HepG2 (cell line): ENCODE measurements around the gene DENND2A. TPM values are rescaled to one million over a fixed set of nuclear protein-coding genes. Genes with fewer than 3 reads are reported as not detected.

ENCODE experiments used
- NAIF1 ChIP-seq: sonication (generic); formaldehyde crosslinking; IDR thresholded peaks from 2 replicates; pipeline ENCODE4 v1.5.0; 2020; ENCODE audit warnings: mild to moderate bottlenecking, missing genetic modification reagents, borderline replicate concordance
- SOX5 ChIP-seq: IDR thresholded peaks from 2 replicates; pipeline ENCODE4 v1.6.1; 2016; ENCODE audit warnings: borderline replicate concordance
- ZNF367 ChIP-seq: sonication (generic); formaldehyde crosslinking; IDR thresholded peaks from 2 replicates; pipeline ENCODE4 v1.4.0; 2020; ENCODE audit warnings: missing genetic modification reagents, borderline replicate concordance
- ZNF501 ChIP-seq: sonication (generic); formaldehyde crosslinking; IDR thresholded peaks from 2 replicates; pipeline ENCODE4 v1.5.1; 2020; ENCODE audit warnings: mild to moderate bottlenecking, moderate library complexity, missing genetic modification reagents
- ZNF530 ChIP-seq: sonication (generic); formaldehyde crosslinking; IDR thresholded peaks from 2 replicates; pipeline ENCODE4 v1.5.0; 2020; ENCODE audit warnings: low read depth, mild to moderate bottlenecking, missing genetic modification reagents
- ZNF589 ChIP-seq: sonication (generic); formaldehyde crosslinking; conservative IDR thresholded peaks from 2 replicates; pipeline ENCODE4 v1.8.0; 2022; ENCODE audit warnings: mild to moderate bottlenecking, moderate library complexity, missing genetic modification reagents
- polyA plus RNA-seq, 8 experiments: library from polyadenylated mRNA; depleted of rRNA in 3 of 8; stranded (reverse) in 7 of 8; unstranded in 1 of 8; fragments of >200 nt; fragmentation: Illumina TruSeq in 4 of 8; extraction: Trizol in 4 of 8; gene quantifications; 2 replicates each; pipeline versions ENCODE4 v1.2.1 to v1.2.3, GENCODE V29; 2011 to 2016; ENCODE audit warnings: low read depth in 4 of 8, missing spikeins in 1 of 8, mixed read lengths in 1 of 8; ENCODE audit not compliant: insufficient read depth in 1 of 8
- total RNA-seq, 5 experiments: library from RNA; depleted of rRNA; stranded (reverse); fragments of >200 nt; fragmentation: Illumina TruSeq; extraction: Trizol; gene quantifications; 2 replicates each; pipeline ENCODE4 v1.2.3, GENCODE V29; 2016; ENCODE audit warnings: low read depth in 1 of 5
- TF ChIP-seq, protein P1 (sequence below): sonication (generic); formaldehyde crosslinking; IDR thresholded peaks from 2 replicates; pipeline ENCODE4 v1.9.0; 2021; ENCODE audit warnings: mild to moderate bottlenecking, missing genetic modification reagents
- TF ChIP-seq, protein P2 (sequence below): sonication (generic); formaldehyde crosslinking; IDR thresholded peaks from 2 replicates; pipeline ENCODE4 v1.4.0; 2020; ENCODE audit warnings: mild to moderate bottlenecking, missing genetic modification reagents
- TF ChIP-seq, protein P3 (sequence below): sonication (generic); formaldehyde crosslinking; IDR thresholded peaks from 2 replicates; pipeline ENCODE4 v1.8.0; 2022; ENCODE audit warnings: low read depth, missing genetic modification reagents
- TF ChIP-seq, protein P4 (sequence below): sonication (generic); formaldehyde crosslinking; IDR thresholded peaks from 2 replicates; pipeline ENCODE4 v1.4.0; 2020; ENCODE audit warnings: mild to moderate bottlenecking, missing genetic modification reagents

The DENND2A gene
- total and polyA plus RNA-seq, 2 of the 13 experiments (the other 11 are each of a cell fraction or from before 2014, with no cell fraction given) = not detected

DNA sequence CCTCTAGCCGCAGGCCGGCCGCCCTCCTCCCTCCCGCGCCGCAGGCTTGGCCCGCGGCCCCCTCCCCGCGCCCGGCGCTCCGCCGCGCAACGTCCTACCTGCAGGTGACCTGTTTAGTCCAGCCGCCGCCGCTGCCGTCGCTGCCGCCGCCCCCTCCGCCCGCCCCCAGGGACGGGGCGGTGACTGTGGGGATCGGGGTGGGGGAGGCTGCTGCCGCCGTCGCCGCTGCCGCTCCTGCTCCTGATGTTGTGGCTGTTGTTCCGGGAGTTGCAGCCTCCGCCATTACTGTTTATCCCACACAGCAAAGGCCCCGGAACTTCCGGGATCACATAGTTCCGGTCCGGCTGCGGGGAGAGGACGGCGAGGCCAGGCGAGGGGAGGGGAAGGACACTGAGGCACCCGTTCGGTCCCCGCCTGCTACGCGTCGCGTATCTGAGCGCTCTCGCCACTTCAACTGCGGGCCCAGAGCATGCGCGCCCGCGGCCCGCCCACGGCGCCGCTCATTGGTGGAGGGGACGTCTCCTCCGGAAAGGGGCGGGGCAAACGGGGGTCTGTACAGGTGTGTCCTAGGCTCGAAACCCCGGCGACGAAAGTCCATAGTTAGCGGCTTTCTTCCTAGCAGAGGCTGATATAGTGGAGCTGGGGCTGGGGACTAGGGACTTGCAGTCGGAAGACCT lies 161.4 kb downstream of the DENND2A start, which contains the start of gene MKRN1 (continued):
- TF ChIP-seq, protein P1, sequence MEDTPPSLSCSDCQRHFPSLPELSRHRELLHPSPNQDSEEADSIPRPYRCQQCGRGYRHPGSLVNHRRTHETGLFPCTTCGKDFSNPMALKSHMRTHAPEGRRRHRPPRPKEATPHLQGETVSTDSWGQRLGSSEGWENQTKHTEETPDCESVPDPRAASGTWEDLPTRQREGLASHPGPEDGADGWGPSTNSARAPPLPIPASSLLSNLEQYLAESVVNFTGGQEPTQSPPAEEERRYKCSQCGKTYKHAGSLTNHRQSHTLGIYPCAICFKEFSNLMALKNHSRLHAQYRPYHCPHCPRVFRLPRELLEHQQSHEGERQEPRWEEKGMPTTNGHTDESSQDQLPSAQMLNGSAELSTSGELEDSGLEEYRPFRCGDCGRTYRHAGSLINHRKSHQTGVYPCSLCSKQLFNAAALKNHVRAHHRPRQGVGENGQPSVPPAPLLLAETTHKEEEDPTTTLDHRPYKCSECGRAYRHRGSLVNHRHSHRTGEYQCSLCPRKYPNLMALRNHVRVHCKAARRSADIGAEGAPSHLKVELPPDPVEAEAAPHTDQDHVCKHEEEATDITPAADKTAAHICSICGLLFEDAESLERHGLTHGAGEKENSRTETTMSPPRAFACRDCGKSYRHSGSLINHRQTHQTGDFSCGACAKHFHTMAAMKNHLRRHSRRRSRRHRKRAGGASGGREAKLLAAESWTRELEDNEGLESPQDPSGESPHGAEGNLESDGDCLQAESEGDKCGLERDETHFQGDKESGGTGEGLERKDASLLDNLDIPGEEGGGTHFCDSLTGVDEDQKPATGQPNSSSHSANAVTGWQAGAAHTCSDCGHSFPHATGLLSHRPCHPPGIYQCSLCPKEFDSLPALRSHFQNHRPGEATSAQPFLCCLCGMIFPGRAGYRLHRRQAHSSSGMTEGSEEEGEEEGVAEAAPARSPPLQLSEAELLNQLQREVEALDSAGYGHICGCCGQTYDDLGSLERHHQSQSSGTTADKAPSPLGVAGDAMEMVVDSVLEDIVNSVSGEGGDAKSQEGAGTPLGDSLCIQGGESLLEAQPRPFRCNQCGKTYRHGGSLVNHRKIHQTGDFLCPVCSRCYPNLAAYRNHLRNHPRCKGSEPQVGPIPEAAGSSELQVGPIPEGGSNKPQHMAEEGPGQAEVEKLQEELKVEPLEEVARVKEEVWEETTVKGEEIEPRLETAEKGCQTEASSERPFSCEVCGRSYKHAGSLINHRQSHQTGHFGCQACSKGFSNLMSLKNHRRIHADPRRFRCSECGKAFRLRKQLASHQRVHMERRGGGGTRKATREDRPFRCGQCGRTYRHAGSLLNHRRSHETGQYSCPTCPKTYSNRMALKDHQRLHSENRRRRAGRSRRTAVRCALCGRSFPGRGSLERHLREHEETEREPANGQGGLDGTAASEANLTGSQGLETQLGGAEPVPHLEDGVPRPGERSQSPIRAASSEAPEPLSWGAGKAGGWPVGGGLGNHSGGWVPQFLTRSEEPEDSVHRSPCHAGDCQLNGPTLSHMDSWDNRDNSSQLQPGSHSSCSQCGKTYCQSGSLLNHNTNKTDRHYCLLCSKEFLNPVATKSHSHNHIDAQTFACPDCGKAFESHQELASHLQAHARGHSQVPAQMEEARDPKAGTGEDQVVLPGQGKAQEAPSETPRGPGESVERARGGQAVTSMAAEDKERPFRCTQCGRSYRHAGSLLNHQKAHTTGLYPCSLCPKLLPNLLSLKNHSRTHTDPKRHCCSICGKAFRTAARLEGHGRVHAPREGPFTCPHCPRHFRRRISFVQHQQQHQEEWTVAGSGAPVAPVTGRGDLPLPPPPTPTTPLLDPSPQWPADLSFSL (CRISPR knock-in tag) = no peak
- TF ChIP-seq SOX5 (CRISPR knock-in tag) (peak; percentile 43; the same call in 1 of the 2 replicates), ZNF501 (CRISPR knock-in tag) (peak; percentile 47; the same call in 1 of the 2 replicates), ZNF367 (CRISPR knock-in tag) (no peak), ZNF589 (CRISPR knock-in tag) (peak; percentile 51; the same call in 1 of the 2 replicates), ZNF530 (CRISPR knock-in tag) (no peak), NAIF1 (no peak)
- TF ChIP-seq, protein P2, sequence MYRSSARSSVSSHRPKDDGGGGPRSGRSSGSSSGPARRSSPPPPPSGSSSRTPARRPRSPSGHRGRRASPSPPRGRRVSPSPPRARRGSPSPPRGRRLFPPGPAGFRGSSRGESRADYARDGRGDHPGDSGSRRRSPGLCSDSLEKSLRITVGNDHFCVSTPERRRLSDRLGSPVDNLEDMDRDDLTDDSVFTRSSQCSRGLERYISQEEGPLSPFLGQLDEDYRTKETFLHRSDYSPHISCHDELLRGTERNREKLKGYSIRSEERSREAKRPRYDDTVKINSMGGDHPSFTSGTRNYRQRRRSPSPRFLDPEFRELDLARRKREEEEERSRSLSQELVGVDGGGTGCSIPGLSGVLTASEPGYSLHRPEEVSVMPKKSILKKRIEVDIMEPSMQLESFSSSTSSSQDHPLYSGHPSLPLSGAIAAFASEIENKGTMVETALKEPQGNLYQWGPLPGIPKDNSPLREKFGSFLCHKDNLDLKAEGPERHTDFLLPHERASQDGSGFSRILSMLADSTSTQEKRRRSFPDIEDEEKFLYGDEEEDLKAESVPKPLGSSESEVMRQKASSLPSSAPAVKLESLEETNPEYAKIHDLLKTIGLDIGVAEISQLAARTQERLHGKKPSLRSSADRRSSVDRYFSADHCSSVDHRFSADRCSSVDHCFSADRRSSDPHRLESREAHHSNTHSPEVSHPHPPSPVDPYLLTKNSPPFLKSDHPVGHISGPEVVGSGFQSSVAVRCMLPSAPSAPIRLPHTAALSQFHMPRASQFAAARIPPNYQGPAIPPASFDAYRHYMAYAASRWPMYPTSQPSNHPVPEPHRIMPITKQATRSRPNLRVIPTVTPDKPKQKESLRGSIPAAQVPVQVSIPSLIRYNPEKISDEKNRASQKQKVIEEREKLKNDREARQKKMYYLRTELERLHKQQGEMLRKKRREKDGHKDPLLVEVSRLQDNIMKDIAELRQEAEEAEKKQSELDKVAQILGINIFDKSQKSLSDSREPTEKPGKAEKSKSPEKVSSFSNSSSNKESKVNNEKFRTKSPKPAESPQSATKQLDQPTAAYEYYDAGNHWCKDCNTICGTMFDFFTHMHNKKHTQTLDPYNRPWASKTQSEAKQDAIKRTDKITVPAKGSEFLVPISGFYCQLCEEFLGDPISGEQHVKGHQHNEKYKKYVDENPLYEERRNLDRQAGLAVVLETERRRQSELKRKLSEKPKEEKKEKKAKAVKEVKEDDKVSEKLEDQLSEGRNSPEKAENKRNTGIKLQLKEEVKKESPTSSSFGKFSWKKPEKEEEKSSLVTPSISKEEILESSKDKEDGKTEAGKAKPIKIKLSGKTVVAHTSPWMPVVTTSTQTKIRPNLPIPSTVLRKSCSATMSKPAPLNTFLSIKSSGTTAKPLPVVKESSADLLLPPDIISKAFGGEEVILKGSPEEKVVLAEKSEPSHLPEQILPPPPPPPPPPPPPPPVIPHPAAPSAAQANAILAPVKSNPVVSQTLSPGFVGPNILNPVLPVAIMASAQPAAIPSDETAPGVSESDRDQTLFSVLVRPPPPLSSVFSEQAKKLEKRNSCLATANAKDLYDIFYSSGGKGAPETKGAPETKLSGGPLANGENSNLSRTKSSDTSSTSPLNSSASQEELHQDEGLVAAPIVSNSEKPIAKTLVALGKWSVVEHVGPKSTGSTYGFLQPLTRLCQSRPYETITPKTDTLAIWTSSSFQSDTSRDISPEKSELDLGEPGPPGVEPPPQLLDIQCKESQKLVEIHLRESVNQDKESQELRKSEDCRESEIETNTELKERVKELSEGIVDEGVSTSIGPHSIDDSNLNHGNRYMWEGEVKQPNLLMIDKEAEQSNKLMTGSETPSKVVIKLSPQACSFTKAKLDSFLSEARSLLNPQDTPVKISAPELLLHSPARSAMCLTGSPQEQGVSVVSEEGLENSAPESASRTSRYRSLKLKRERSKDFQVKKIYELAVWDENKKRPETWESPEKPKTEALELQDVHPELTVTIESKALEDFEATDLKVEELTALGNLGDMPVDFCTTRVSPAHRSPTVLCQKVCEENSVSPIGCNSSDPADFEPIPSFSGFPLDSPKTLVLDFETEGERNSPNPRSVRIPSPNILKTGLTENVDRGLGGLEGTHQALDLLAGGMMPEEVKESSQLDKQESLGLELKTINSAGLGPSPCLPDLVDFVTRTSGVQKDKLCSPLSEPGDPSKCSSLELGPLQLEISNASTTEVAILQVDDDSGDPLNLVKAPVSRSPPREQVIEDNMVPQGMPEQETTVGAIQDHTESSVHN (CRISPR knock-in tag) = no peak
- TF ChIP-seq, protein P3, sequence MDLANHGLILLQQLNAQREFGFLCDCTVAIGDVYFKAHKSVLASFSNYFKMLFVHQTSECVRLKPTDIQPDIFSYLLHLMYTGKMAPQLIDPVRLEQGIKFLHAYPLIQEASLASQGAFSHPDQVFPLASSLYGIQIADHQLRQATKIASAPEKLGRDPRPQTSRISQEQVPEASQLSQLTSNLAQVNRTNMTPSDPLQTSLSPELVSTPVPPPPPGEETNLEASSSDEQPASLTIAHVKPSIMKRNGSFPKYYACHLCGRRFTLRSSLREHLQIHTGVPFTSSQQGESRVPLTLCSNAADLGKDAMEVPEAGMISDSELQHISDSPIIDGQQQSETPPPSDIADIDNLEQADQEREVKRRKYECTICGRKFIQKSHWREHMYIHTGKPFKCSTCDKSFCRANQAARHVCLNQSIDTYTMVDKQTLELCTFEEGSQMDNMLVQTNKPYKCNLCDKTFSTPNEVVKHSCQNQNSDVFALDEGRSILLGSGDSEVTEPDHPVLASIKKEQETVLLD = peak; percentile 88
- TF ChIP-seq, protein P4, sequence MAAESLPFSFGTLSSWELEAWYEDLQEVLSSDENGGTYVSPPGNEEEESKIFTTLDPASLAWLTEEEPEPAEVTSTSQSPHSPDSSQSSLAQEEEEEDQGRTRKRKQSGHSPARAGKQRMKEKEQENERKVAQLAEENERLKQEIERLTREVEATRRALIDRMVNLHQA (CRISPR knock-in tag) = no peak
